Right lobe of liver (tissue), 6 donors: ENCODE measurements around the gene PLAGL2. TPM values are rescaled to one million over a fixed set of nuclear protein-coding genes. Genes with fewer than 3 reads are reported as not detected.

Source experiments
- ATAC-seq, 4 donors: fragments of 200-7000 bp; cut with Tn5 transposase; one replicate each; pipeline ENCODE4 v1.9.1; 2020; ENCODE audit warnings: mild to moderate bottlenecking in 4 of 4, moderate library complexity in 4 of 4
- DNase-seq, 3 donors: peaks; one replicate each; pipeline ENCODE4 v3.0.0-alpha.2; 2020
- H3K27ac ChIP-seq, 3 donors: fragments of 200-600 bp; one replicate each; pipeline ENCODE4 v1.8.0; 2022
- H3K27me3 ChIP-seq, 2 donors: fragments of 200-600 bp; one replicate each; pipeline ENCODE4 v1.8.0; 2022
- H3K36me3 ChIP-seq, 4 donors: fragments of 200-600 bp; sonication (generic) in 1 of 4; one replicate each; pipeline versions ENCODE4 v1.5.1 to v1.8.0; 2017 to 2022; ENCODE audit warnings: control low read depth in 1 of 4
- H3K4me1 ChIP-seq, 4 donors: fragments of 200-600 bp; sonication (generic) in 1 of 4; one replicate each; pipeline versions ENCODE4 v1.5.1 to v1.8.0; 2017 to 2022; ENCODE audit warnings: control low read depth in 1 of 4
- H3K4me3 ChIP-seq, 3 donors: fragments of 200-600 bp; one replicate each; pipeline ENCODE4 v1.8.0; 2022
- H3K9me3 ChIP-seq, 4 donors: fragments of 200-600 bp; sonication (generic) in 1 of 4; one replicate each; pipeline versions ENCODE4 v1.5.1 to v1.8.0; 2017 to 2022; ENCODE audit warnings: control low read depth in 1 of 4
- CTCF ChIP-seq, 4 donors: fragments of 200-600 bp in 3 of 4; fragments of 450-650 bp in 1 of 4; IDR thresholded peaks; one replicate each; pipeline versions ENCODE4 v1.5.1 to v1.8.0; 2016 to 2022; ENCODE audit warnings: antibody characterized with exemption in 4 of 4, mild to moderate bottlenecking in 2 of 4
- POLR2A ChIP-seq: fragments of 450-650 bp; IDR thresholded peaks from one replicate; pipeline ENCODE4 v1.6.1; 2017; ENCODE audit warnings: antibody characterized with exemption, mild to moderate bottlenecking
- WGBS: methylation state at CpG from one replicate; pipeline ENCODE4 v1.1.6; 2018; ENCODE audit warnings: low coverage, low lambda C conversion rate; ENCODE audit not compliant: insufficient coverage; ENCODE audit errors: missing lambda C conversion rate; 5-methylcytosine and 5-hydroxymethylcytosine counted together
- intact Hi-C, 2 donors: fragments of 100-400 bp; cut with DNase I; formaldehyde crosslinking; loops; one replicate each; pipeline versions ENCODE4 v1.11.2 to v1.14.1; 2022
- total RNA-seq, 6 experiments: library from RNA; depleted of rRNA in 2 of 6; stranded (reverse); fragments of >200 nt in 2 of 6; fragmentation: NEBNext Ultra II Directional in 3 of 6; extraction: Animal tissue kit (Norgen Biotek cat#: 25700) in 3 of 6; gene quantifications; one replicate each; pipeline versions ENCODE4 v1.1.0 to v1.2.4, GENCODE V29; 2016 to 2023
- donor health status: DM: no; HTN: yes; CAD: no.
- donor health status: DM: no; HTN: no; CAD: no.
- donor health status: DM: no; HTN: no; CAD: no.
- donor health status: DM: no; HTN: yes; CAD: no.
- donor health status: DM: no; HTN: yes; CAD: no.

Gene PLAGL2
- total RNA-seq, 6 experiments from 2014 or later, result 1.5 to 3.1 (median 2.4) TPM

- TF ChIP-seq POLR2A (no peak), CTCF (IDR thresholded peaks at IDR 0.05) (no peak)
- DNase-seq (no peak), ATAC-seq (peak; percentile 3 to 41 (median 22))
- intact Hi-C loops, result no loop called here
- Histone ChIP-seq H3K4me1 (peaks cover 0 to 41% (median 8%) of the 10 kb centered on the region in 4 donors), H3K9me3 (no peaks in the 10 kb centered on the region), H3K27ac (peak overlapping the region in 2 of 3 donors; percentile 5 to 76), H3K36me3 (peaks cover 0 to 24% (median 10%) of the 10 kb centered on the region in 4 donors), H3K4me3 (no peak overlapping the region), H3K27me3 (no peaks in the 10 kb centered on the region)
- WGBS, result 60% methylated on average over 3 of the region's 3 CpGs
Observed at GRCh38 chr20:32236048-32236533, 28.5 kb upstream of the PLAGL2 start.

- DNase-seq (peak; percentile 34 to 84 (median 69)), ATAC-seq (peak; percentile 85 to 91 (median 90))
- Histone ChIP-seq H3K27ac (peak overlapping the region in 1 of 3 donors; percentile 76), H3K36me3 (peaks cover 0 to 30% (median 10%) of the 10 kb centered on the region in 4 donors), H3K4me3 (no peak overlapping the region), H3K27me3 (no peaks in the 10 kb centered on the region), H3K9me3 (no peaks in the 10 kb centered on the region), H3K4me1 (peaks cover 0 to 38% (median 8%) of the 10 kb centered on the region in 4 donors)
- TF ChIP-seq POLR2A, result no peak
- no peak for TF ChIP-seq CTCF (IDR thresholded peaks at IDR 0.05)
- intact Hi-C loops, result no loop called here
- WGBS, result no CpG with 5 or more reads among the region's 6 CpGs
Observed at GRCh38 chr20:32235331-32236047, 27.9 kb upstream of the PLAGL2 start.

GRCh38 chr20:32234135-32234808 lies 26.7 kb upstream of the PLAGL2 start:
- Histone ChIP-seq H3K36me3 (peaks cover 0 to 30% (median 10%) of the 10 kb centered on the region in 4 donors), H3K4me1 (peaks cover 0 to 29% (median 8%) of the 10 kb centered on the region in 4 donors), H3K27me3 (no peaks in the 10 kb centered on the region), H3K4me3 (no peak overlapping the region), H3K9me3 (no peaks in the 10 kb centered on the region), H3K27ac (no peak overlapping the region)
- intact Hi-C loops, result no loop called here
- DNase-seq, result no peak
- no peak for ATAC-seq
- 94% methylated on average over 7 of the region's 13 CpGs for WGBS
- TF ChIP-seq POLR2A, result no peak
- no peak for TF ChIP-seq CTCF (IDR thresholded peaks at IDR 0.05)

GRCh38 chr20:32233286-32233685 lies 25.7 kb upstream of the PLAGL2 start:
- H3K27ac ChIP-seq, result no peak overlapping the region
- TF ChIP-seq POLR2A (no peak), CTCF (IDR thresholded peaks at IDR 0.05) (no peak)

More at GRCh38 chr20:32233286-32233685, 25.7 kb upstream of the PLAGL2 start:
- H3K4me3 ChIP-seq, result no peak overlapping the region
- no peaks in the 10 kb centered on the region for H3K9me3 ChIP-seq
- peaks cover 0 to 30% (median 10%) of the 10 kb centered on the region in 4 donors for H3K36me3 ChIP-seq
- peaks cover 0 to 31% (median 8%) of the 10 kb centered on the region in 4 donors for H3K4me1 ChIP-seq
- 87% methylated on average over 8 of the region's 9 CpGs for WGBS
- intact Hi-C loops, result no loop called here
- ATAC-seq (no peak), DNase-seq (no peak)
- no peaks in the 10 kb centered on the region for H3K27me3 ChIP-seq
